Ovary (tissue), 9 donors: ENCODE measurements around the gene LRRC59. TPM values are rescaled to one million over a fixed set of nuclear protein-coding genes. Genes with fewer than 3 reads are reported as not detected.

Source experiments
- DNase-seq, 5 donors: peaks; one replicate each; pipeline ENCODE4 v3.0.0-alpha.2; 2019 to 2020
- H3K27ac ChIP-seq, 2 donors: fragments of 200-600 bp; one replicate each; pipeline versions ENCODE4 v1.5.1 to v1.8.0; 2019 to 2022
- H3K27me3 ChIP-seq: fragments of 200-600 bp; one replicate; pipeline ENCODE4 v1.8.0; 2022
- H3K36me3 ChIP-seq: fragments of 200-600 bp; sonication (generic); one replicate; pipeline ENCODE4 v1.5.1; 2019
- H3K4me1 ChIP-seq: one replicate; pipeline ENCODE4 v1.8.1; 2013; ENCODE audit warnings: mild to moderate bottlenecking, moderate library complexity; ENCODE audit not compliant: insufficient read depth
- H3K4me3 ChIP-seq: fragments of 200-600 bp; sonication (generic); one replicate; pipeline ENCODE4 v1.5.1; 2017
- H3K9me3 ChIP-seq, 2 donors: fragments of 200-600 bp in 1 of 2; sonication (generic) in 1 of 2; one replicate each; pipeline versions ENCODE4 v1.5.1 to v1.8.1; 2013 to 2019; ENCODE audit warnings: mild to moderate bottlenecking in 1 of 2, moderate library complexity in 1 of 2
- CTCF ChIP-seq, 3 donors: fragments of 450-650 bp in 2 of 3; fragments of 200-600 bp in 1 of 3; IDR thresholded peaks; one replicate each; pipeline versions ENCODE4 v1.5.1 to v1.8.0; 2016 to 2022; ENCODE audit warnings: antibody characterized with exemption in 3 of 3, mild to moderate bottlenecking in 1 of 3
- EP300 ChIP-seq: sonication (generic); formaldehyde crosslinking; IDR thresholded peaks from one replicate; pipeline ENCODE4 v1.6.1; 2017; ENCODE audit warnings: antibody characterized with exemption
- POLR2A ChIP-seq: fragments of 450-650 bp; IDR thresholded peaks from one replicate; pipeline ENCODE4 v1.6.1; 2017; ENCODE audit warnings: antibody characterized with exemption, mild to moderate bottlenecking, moderate library complexity
- WGBS, 3 donors: extraction: QIAGEN DNeasy Blood & Tissue Kit in 1 of 3; methylation state at CpG; one replicate each; pipeline versions ENCODE4 v1.1.5 to v1.1.7; 2013 to 2017; 5-methylcytosine and 5-hydroxymethylcytosine counted together
- intact Hi-C, 4 donors: fragments of 100-400 bp; cut with DNase I; formaldehyde crosslinking; loops; one replicate each; pipeline versions ENCODE4 v1.11.0 to v1.15.1; 2022 to 2023
- polyA plus RNA-seq, 2 donors: library from polyadenylated mRNA; stranded (reverse); fragments of 200-250 nt in 1 of 2; fragments of 350-450 nt in 1 of 2; fragmentation: Illumina TruSeq in 1 of 2; extraction: RNeasy Lipid Tissue Mini Kit (QIAGEN cat#74804) in 1 of 2; gene quantifications; one replicate each; pipeline ENCODE4 v1.2.3, GENCODE V29; 2013 to 2014
- total RNA-seq, 7 donors: library from RNA; depleted of rRNA in 2 of 7; stranded (reverse); fragments of >200 nt in 2 of 7; fragmentation: NEBNext Ultra II Directional in 3 of 7; extraction: Animal tissue kit (Norgen Biotek cat#: 25700) in 3 of 7; gene quantifications; one replicate each; pipeline versions ENCODE4 v1.1.0 to v1.2.4, GENCODE V29; 2016 to 2023
- donor health status: DM: no; HTN: no; CAD: no; lungs with moderate emphysema.
- donor health status: DM: no; HTN: no; CAD: no.
- donor health status: Bipolar disorder and iron deficiency.
- donor health status: DM: yes; HTN: yes; CAD: no.
- donor health status: DM: no; HTN: no; CAD: no.
- donor health status: DM: yes; HTN: yes; CAD: no.

Gene LRRC59
- total and polyA plus RNA-seq, 9 donors = 18.4 to 71.4 (median 41.0) TPM

DNA sequence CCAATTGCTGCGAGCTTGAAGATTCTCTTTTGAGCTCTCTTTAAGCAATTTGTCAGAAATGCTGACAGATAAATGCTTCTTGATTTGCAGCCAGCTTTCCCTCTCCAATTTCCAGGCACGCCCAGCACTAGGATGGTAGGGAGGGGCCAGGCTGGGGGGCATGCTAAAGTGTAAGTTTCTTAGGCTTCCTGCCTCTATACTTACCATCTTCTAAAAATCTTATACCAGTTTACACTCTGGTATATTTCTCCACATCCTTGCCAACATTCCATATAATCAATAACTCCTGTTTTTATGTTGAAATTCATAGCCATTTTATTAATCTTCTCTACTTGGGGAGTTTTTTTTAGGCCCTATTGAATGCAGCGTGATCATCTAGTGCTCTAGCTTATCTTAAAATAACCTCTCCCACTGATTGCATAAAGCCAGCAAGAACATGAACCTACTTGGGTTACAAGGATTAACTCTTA is 46.2 kb upstream of the LRRC59 start:
- no peak overlapping the region for H3K4me3 ChIP-seq
- intact Hi-C loops = no loop called here
- WGBS, 3 donors = 13 to 27% (median 27%) methylated on average over 3 of the region's 3 CpGs
- H3K9me3 ChIP-seq = no peaks in the 10 kb centered on the region
- H3K27ac ChIP-seq = no peak overlapping the region
- H3K4me1 ChIP-seq = no peaks in the 10 kb centered on the region
- no peaks in the 10 kb centered on the region for H3K36me3 ChIP-seq
- no peak for TF ChIP-seq EP300
- TF ChIP-seq CTCF (IDR thresholded peaks at IDR 0.05) = no peak
- no peak for TF ChIP-seq POLR2A
- H3K27me3 ChIP-seq = no peaks in the 10 kb centered on the region
- DNase-seq = no peak

GRCh38 chr17:50440838-50441829 is 43.8 kb upstream of the LRRC59 start:
- H3K27ac ChIP-seq = no peak overlapping the region
- WGBS, 3 donors = 79 to 84% (median 83%) methylated on average over 10 of the region's 10 CpGs
- H3K4me3 ChIP-seq = no peak overlapping the region
- no peaks in the 10 kb centered on the region for H3K36me3 ChIP-seq
- no peak for DNase-seq
- H3K27me3 ChIP-seq = no peaks in the 10 kb centered on the region
- intact Hi-C loops = no loop called here
- no peaks in the 10 kb centered on the region for H3K4me1 ChIP-seq
- TF ChIP-seq EP300 = no peak
- TF ChIP-seq POLR2A = no peak
- no peak for TF ChIP-seq CTCF (IDR thresholded peaks at IDR 0.05)
- H3K9me3 ChIP-seq = no peaks in the 10 kb centered on the region

GRCh38 chr17:50440172-50440837 is 43.0 kb upstream of the LRRC59 start:
- DNase-seq = no peak
- intact Hi-C loops = no loop called here
- Histone ChIP-seq H3K27me3 (no peaks in the 10 kb centered on the region), H3K36me3 (no peaks in the 10 kb centered on the region), H3K27ac (no peak overlapping the region), H3K4me3 (no peak overlapping the region), H3K4me1 (no peaks in the 10 kb centered on the region), H3K9me3 (no peaks in the 10 kb centered on the region)
- TF ChIP-seq POLR2A = no peak
- TF ChIP-seq CTCF (IDR thresholded peaks at IDR 0.05) = no peak
- no peak for TF ChIP-seq EP300
- WGBS, 3 donors = 82 to 90% (median 84%) methylated on average over 4 of the region's 4 CpGs

- H3K4me1 ChIP-seq = no peaks in the 10 kb centered on the region
- H3K4me3 ChIP-seq = no peak overlapping the region
- TF ChIP-seq POLR2A (no peak), CTCF (IDR thresholded peaks at IDR 0.05) (no peak), EP300 (no peak)
- H3K27me3 ChIP-seq = no peaks in the 10 kb centered on the region
- intact Hi-C loops = no loop called here
- no peaks in the 10 kb centered on the region for H3K9me3 ChIP-seq
- no peak for DNase-seq
- WGBS, 3 donors = 85 to 92% (median 89%) methylated on average over 4 of the region's 4 CpGs
- H3K27ac ChIP-seq = no peak overlapping the region
- H3K36me3 ChIP-seq = no peaks in the 10 kb centered on the region
Observed at GRCh38 chr17:50439008-50439407, 41.7 kb upstream of the LRRC59 start.
